ENCODE results near the gene FAM156B.
"Not testable (repeated sequence)": the region's sequence is repeated elsewhere in the genome, so short reads cannot be mapped to it uniquely, and the experiment has no call there.

- not testable (repeated sequence) for TF ChIP-seq RAD21 (IDR thresholded peaks at IDR 0.05 in 1 of 2, conservative IDR thresholded peaks at IDR 0.05 in 1 of 2; ENCODE audit: low read depth in 2 of 2, low read length in 2 of 2); USF2 (IDR thresholded peaks at IDR 0.05; ENCODE audit: low read length); SRF (IDR thresholded peaks at IDR 0.05; ENCODE audit: low read depth, low read length); SUZ12 (IDR thresholded peaks at IDR 0.05; ENCODE audit: low read length)
These were observed 9.0 kb upstream of the FAM156B start for GRCh38 chrX:52888090-52888489.

All from H1 (cell line).